Fibroblast of skin of left quadriceps (primary cell): ENCODE data around the gene PASD1.
"Not testable (repeated sequence)": the region's sequence is repeated elsewhere in the genome, so short reads cannot be mapped to it uniquely, and the experiment has no call there.

Source experiments
- DNase-seq, 2 experiments: peaks; one replicate each; pipeline ENCODE4 v3.0.0-alpha.2; 2013; ENCODE audit warnings: low read depth in 2 of 2

Gene PASD1

GRCh38 chrX:151563449-151563848 lies at the start of gene PASD1:
PASD1 (plus strand) TSS chrX:151563675; CDS start chrX:151601554, 37,879 bp downstream.
- DNase-seq, result no peak

- DNase-seq, result no peak
These were observed 48.2 kb upstream of the PASD1 start for GRCh38 chrX:151515237-151515636.

GRCh38 chrX:151516538-151517187 lies 46.8 kb upstream of the PASD1 start:
- no peak for DNase-seq

- DNase-seq, result no peak
These were observed 46.1 kb upstream of the PASD1 start for GRCh38 chrX:151517421-151517820.

- no peak for DNase-seq
These were observed 40.1 kb upstream of the PASD1 start for GRCh38 chrX:151523351-151523750.

GRCh38 chrX:151536571-151536970 lies 26.9 kb upstream of the PASD1 start:
- no peak for DNase-seq

- no peak for DNase-seq
These were observed 25.9 kb upstream of the PASD1 start for GRCh38 chrX:151537572-151537971.

- DNase-seq, result no peak
These were observed 25.0 kb upstream of the PASD1 start for GRCh38 chrX:151538190-151539122.

- no peak for DNase-seq
These were observed 19.8 kb upstream of the PASD1 start for GRCh38 chrX:151543706-151544105.

GRCh38 chrX:151546226-151546625 lies 17.2 kb upstream of the PASD1 start:
- DNase-seq, result not testable (repeated sequence)

- not testable (repeated sequence) for DNase-seq
These were observed 12.3 kb upstream of the PASD1 start for GRCh38 chrX:151551176-151551575.

- DNase-seq, result no peak
These were observed 10.7 kb upstream of the PASD1 start for GRCh38 chrX:151552743-151553142.

- not testable (repeated sequence) for DNase-seq
These were observed 8.2 kb upstream of the PASD1 start for GRCh38 chrX:151555301-151555700.

- DNase-seq, result not testable (repeated sequence)
These were observed 990 bp upstream of the PASD1 start for GRCh38 chrX:151562485-151562884.

- not testable (repeated sequence) for DNase-seq
These were observed 472 bp upstream of the PASD1 start for GRCh38 chrX:151563003-151563402.

GRCh38 chrX:151564035-151564434 lies 560 bp downstream of the PASD1 start:
- DNase-seq, result no peak

GRCh38 chrX:151566872-151567271 lies 3.4 kb downstream of the PASD1 start:
- not testable (repeated sequence) for DNase-seq

- DNase-seq, result no peak
These were observed 7.1 kb downstream of the PASD1 start for GRCh38 chrX:151570561-151570960.

GRCh38 chrX:151593384-151593783 lies 29.9 kb downstream of the PASD1 start:
- DNase-seq, result not testable (repeated sequence)

- DNase-seq, result no peak
These were observed 32.8 kb downstream of the PASD1 start for GRCh38 chrX:151596282-151596681.

- no peak for DNase-seq
These were observed 41.5 kb downstream of the PASD1 start for GRCh38 chrX:151604931-151605330.

GRCh38 chrX:151609222-151609621 lies 45.7 kb downstream of the PASD1 start:
- no peak for DNase-seq

- no peak for DNase-seq
These were observed 57.9 kb downstream of the PASD1 start for GRCh38 chrX:151621422-151621821.
